DMS153 treated with DMSO at 0.1 percent for 48 hours (cell line): ENCODE data around the gene MB21D2.
"Not testable (repeated sequence)": the region's sequence is repeated elsewhere in the genome, so short reads cannot be mapped to it uniquely, and the experiment has no call there.

Experiments used
- DNase-seq: peaks from one replicate; lab custom pipeline; 2025; ENCODE audit not compliant: unreplicated experiment; lab: John Stamatoyannopoulos, UW

Gene MB21D2

GRCh38 chr3:192817053-192817452, 100.6 kb downstream of the MB21D2 start:
- no peak for DNase-seq

- DNase-seq = peak; percentile 6
These were observed 101.3 kb downstream of the MB21D2 start for GRCh38 chr3:192816351-192816750.

- DNase-seq = peak; percentile 12
These were observed 104.8 kb downstream of the MB21D2 start for GRCh38 chr3:192812743-192813383.

GRCh38 chr3:192805711-192806110, 111.9 kb downstream of the MB21D2 start:
- DNase-seq = no peak

- DNase-seq = no peak
These were observed 113.2 kb downstream of the MB21D2 start for GRCh38 chr3:192804502-192804901.

- peak; percentile 53 for DNase-seq
These were observed 114.4 kb downstream of the MB21D2 start for GRCh38 chr3:192802957-192803899.

GRCh38 chr3:192801985-192802384, 115.7 kb downstream of the MB21D2 start:
- no peak for DNase-seq

- no peak for DNase-seq
These were observed 117.9 kb downstream of the MB21D2 start for GRCh38 chr3:192799721-192800120.

GRCh38 chr3:192795021-192795420, 122.6 kb downstream of the MB21D2 start:
- no peak for DNase-seq

GRCh38 chr3:192794216-192794615, 123.4 kb downstream of the MB21D2 start:
- no peak for DNase-seq

- DNase-seq = not testable (repeated sequence)
These were observed 128.7 kb downstream of the MB21D2 start for GRCh38 chr3:192788816-192789515.

GRCh38 chr3:192778508-192778907, 139.1 kb downstream of the MB21D2 start:
- no peak for DNase-seq

- DNase-seq = not testable (repeated sequence)
These were observed 143.3 kb downstream of the MB21D2 start for GRCh38 chr3:192774341-192774740.

- no peak for DNase-seq
These were observed 145.3 kb downstream of the MB21D2 start for GRCh38 chr3:192772240-192772894.

- DNase-seq = no peak
These were observed 159.0 kb downstream of the MB21D2 start for GRCh38 chr3:192758654-192759053.

- no peak for DNase-seq
These were observed 166.5 kb downstream of the MB21D2 start for GRCh38 chr3:192751148-192751547.

GRCh38 chr3:192750201-192750600, 167.5 kb downstream of the MB21D2 start:
- DNase-seq = no peak

GRCh38 chr3:192747746-192748145, 169.9 kb downstream of the MB21D2 start:
- no peak for DNase-seq

GRCh38 chr3:192747145-192747544, 170.5 kb downstream of the MB21D2 start:
- DNase-seq = no peak
